HepG2 (cell line): Measurements from ENCODE around the gene MFNG. TPM values are rescaled to one million over a fixed set of nuclear protein-coding genes. Genes with fewer than 3 reads are reported as not detected.
A peak's percentile ranks its signal among the peaks of the same experiment; 100 is the strongest.

ENCODE experiments used
- AGO1 ChIP-seq: fragments of 200-400 bp; formaldehyde crosslinking; IDR thresholded peaks from 2 replicates; pipeline ENCODE4 v1.6.1; 2017; ENCODE audit warnings: mild to moderate bottlenecking, low read depth, low read length, moderate library complexity; ENCODE audit not compliant: poor library complexity, severe bottlenecking
- BRCA1 ChIP-seq: sonication (generic); formaldehyde crosslinking; IDR thresholded peaks from 2 replicates; pipeline ENCODE4 v1.4.0; 2020; ENCODE audit warnings: missing genetic modification reagents
- EP300 ChIP-seq, 3 experiments: sonication (generic) in 1 of 3; formaldehyde crosslinking in 1 of 3; IDR thresholded peaks; 2 replicates each; pipeline versions ENCODE4 v1.5.1 to v1.6.1; 2011 to 2020; ENCODE audit warnings: low read depth in 2 of 3, low read length in 2 of 3, borderline replicate concordance in 1 of 3, improper control_type of control experiment in 1 of 3, mild to moderate bottlenecking in 1 of 3, missing genetic modification reagents in 1 of 3, moderate library complexity in 1 of 3
- ETV5 ChIP-seq: IDR thresholded peaks from 2 replicates; pipeline ENCODE4 v1.6.1; 2018; ENCODE audit warnings: missing biosample characterization, missing genetic modification reagents, inconsistent platforms, borderline replicate concordance
- FOXK2 ChIP-seq: fragments of 450-650 bp; IDR thresholded peaks from 2 replicates; pipeline ENCODE4 v1.6.1; 2016
- HDAC2 ChIP-seq: sonication (generic); formaldehyde crosslinking; IDR thresholded peaks from 2 replicates; pipeline ENCODE4 v1.4.0; 2020; ENCODE audit warnings: missing genetic modification reagents
- RAD51 ChIP-seq: fragments of 450-650 bp; IDR thresholded peaks from 2 replicates; pipeline ENCODE4 v1.6.1; 2016; ENCODE audit warnings: borderline replicate concordance
- REL ChIP-seq: sonication (generic); formaldehyde crosslinking; conservative IDR thresholded peaks from 2 replicates; pipeline ENCODE4 v1.8.0; 2022; ENCODE audit warnings: mild to moderate bottlenecking, missing genetic modification reagents, moderate library complexity
- RNF219 ChIP-seq: sonication (generic); formaldehyde crosslinking; IDR thresholded peaks from 2 replicates; pipeline ENCODE4 v1.5.0; 2020; ENCODE audit warnings: mild to moderate bottlenecking, missing genetic modification reagents
- RORA ChIP-seq: sonication (generic); formaldehyde crosslinking; IDR thresholded peaks from 2 replicates; pipeline ENCODE4 v1.5.0; 2020; ENCODE audit warnings: mild to moderate bottlenecking, missing genetic modification reagents, moderate library complexity
- RXRA ChIP-seq: sonication (generic); formaldehyde crosslinking; IDR thresholded peaks from 2 replicates; pipeline ENCODE4 v1.5.1; 2020; ENCODE audit warnings: missing genetic modification reagents
- SNAI1 ChIP-seq: sonication (generic); formaldehyde crosslinking; IDR thresholded peaks from 2 replicates; pipeline ENCODE4 v1.5.0; 2020; ENCODE audit warnings: mild to moderate bottlenecking, missing genetic modification reagents, borderline replicate concordance
- ZNF687 ChIP-seq: sonication (generic); formaldehyde crosslinking; IDR thresholded peaks from 2 replicates; pipeline ENCODE4 v1.5.1; 2020; ENCODE audit warnings: mild to moderate bottlenecking, missing genetic modification reagents, moderate library complexity
- polyA plus RNA-seq, 8 experiments: library from polyadenylated mRNA; depleted of rRNA in 3 of 8; stranded (reverse) in 7 of 8; unstranded in 1 of 8; fragments of >200 nt; fragmentation: Illumina TruSeq in 4 of 8; extraction: Trizol in 4 of 8; gene quantifications; 2 replicates each; pipeline versions ENCODE4 v1.2.1 to v1.2.3, GENCODE V29; 2011 to 2016; ENCODE audit warnings: low read depth in 4 of 8, missing spikeins in 1 of 8, mixed read lengths in 1 of 8; ENCODE audit not compliant: insufficient read depth in 1 of 8
- total RNA-seq, 5 experiments: library from RNA; depleted of rRNA; stranded (reverse); fragments of >200 nt; fragmentation: Illumina TruSeq; extraction: Trizol; gene quantifications; 2 replicates each; pipeline ENCODE4 v1.2.3, GENCODE V29; 2016; ENCODE audit warnings: low read depth in 1 of 5
- TF ChIP-seq, protein P1 (sequence below): sonication (generic); formaldehyde crosslinking; IDR thresholded peaks from 2 replicates; pipeline ENCODE4 v1.4.0; 2020; ENCODE audit warnings: mild to moderate bottlenecking, missing genetic modification reagents, borderline replicate concordance
- TF ChIP-seq, protein P2 (sequence below): sonication (generic); formaldehyde crosslinking; IDR thresholded peaks from 2 replicates; pipeline ENCODE4 v1.4.0; 2020; ENCODE audit warnings: missing genetic modification reagents, low read depth, mild to moderate bottlenecking, borderline replicate concordance
- TF ChIP-seq, protein P3 (sequence below): sonication (generic); formaldehyde crosslinking; IDR thresholded peaks from 2 replicates; pipeline ENCODE4 v1.5.0; 2020; ENCODE audit warnings: mild to moderate bottlenecking, missing genetic modification reagents

The MFNG gene
- total and polyA plus RNA-seq, 2 of the 13 experiments (the other 11 are each of a cell fraction or from before 2014, with no cell fraction given) = 1.0 to 11.7 TPM

GRCh38 chr22:37502342-37503182, 16.4 kb upstream of the MFNG start (continued):
- TF ChIP-seq, protein P1, sequence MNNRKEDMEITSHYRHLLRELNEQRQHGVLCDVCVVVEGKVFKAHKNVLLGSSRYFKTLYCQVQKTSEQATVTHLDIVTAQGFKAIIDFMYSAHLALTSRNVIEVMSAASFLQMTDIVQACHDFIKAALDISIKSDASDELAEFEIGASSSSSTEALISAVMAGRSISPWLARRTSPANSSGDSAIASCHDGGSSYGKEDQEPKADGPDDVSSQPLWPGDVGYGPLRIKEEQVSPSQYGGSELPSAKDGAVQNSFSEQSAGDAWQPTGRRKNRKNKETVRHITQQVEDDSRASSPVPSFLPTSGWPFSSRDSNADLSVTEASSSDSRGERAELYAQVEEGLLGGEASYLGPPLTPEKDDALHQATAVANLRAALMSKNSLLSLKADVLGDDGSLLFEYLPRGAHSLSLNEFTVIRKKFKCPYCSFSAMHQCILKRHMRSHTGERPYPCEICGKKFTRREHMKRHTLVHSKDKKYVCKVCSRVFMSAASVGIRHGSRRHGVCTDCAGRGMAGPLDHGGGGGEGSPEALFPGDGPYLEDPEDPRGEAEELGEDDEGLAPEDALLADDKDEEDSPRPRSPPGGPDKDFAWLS = no peak
- TF ChIP-seq SNAI1 (CRISPR knock-in tag) (peak; percentile 86; the same call in 1 of the 2 replicates), REL (CRISPR knock-in tag) (0 out of 2 replicates have a peak, but pooled peaks have one; percentile 18), FOXK2 (no peak), RORA (CRISPR knock-in tag) (no peak), ETV5 (CRISPR knock-in tag) (peak; percentile 81), RNF219 (CRISPR knock-in tag) (no peak; the same call in 1 of the 2 replicates), BRCA1 (CRISPR knock-in tag) (no peak), ZNF687 (CRISPR knock-in tag) (peak; percentile 95), EP300 (IDR thresholded peaks at IDR 0.05; ENCODE audit: low read depth in 2 of 2, low read length in 2 of 2) (peak in 1 of 2 experiments; percentile 43; a peak in 2 of 4 replicates), EP300 (CRISPR knock-in tag; IDR thresholded peaks at IDR 0.05; ENCODE audit: borderline replicate concordance) (no peak), RAD51 (no peak), HDAC2 (CRISPR knock-in tag) (no peak), RXRA (peak; percentile 17; the same call in 1 of the 2 replicates), AGO1 (no peak)
- TF ChIP-seq, protein P2, sequence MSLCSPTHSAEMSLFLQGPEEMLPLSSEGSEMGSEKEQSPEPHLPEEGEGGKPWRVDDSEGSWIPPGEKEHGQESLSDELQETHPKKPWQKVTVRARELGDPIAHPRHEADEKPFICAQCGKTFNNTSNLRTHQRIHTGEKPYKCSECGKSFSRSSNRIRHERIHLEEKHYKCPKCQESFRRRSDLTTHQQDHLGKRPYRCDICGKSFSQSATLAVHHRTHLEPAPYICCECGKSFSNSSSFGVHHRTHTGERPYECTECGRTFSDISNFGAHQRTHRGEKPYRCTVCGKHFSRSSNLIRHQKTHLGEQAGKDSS (CRISPR knock-in tag) = no peak
- TF ChIP-seq, protein P3, sequence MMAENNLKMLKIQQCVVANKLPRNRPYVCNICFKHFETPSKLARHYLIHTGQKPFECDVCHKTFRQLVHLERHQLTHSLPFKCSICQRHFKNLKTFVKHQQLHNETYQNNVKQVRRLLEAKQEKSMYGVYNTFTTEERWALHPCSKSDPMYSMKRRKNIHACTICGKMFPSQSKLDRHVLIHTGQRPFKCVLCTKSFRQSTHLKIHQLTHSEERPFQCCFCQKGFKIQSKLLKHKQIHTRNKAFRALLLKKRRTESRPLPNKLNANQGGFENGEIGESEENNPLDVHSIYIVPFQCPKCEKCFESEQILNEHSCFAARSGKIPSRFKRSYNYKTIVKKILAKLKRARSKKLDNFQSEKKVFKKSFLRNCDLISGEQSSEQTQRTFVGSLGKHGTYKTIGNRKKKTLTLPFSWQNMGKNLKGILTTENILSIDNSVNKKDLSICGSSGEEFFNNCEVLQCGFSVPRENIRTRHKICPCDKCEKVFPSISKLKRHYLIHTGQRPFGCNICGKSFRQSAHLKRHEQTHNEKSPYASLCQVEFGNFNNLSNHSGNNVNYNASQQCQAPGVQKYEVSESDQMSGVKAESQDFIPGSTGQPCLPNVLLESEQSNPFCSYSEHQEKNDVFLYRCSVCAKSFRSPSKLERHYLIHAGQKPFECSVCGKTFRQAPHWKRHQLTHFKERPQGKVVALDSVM (CRISPR knock-in tag) = 0 out of 2 replicates have a peak, but pooled peaks have one; percentile 1
